HepG2 (cell line): ENCODE measurements around the gene EDEM1. TPM values are rescaled to one million over a fixed set of nuclear protein-coding genes. Genes with fewer than 3 reads are reported as not detected.

Experiments
- AKAP8 ChIP-seq: sonication (generic); formaldehyde crosslinking; IDR thresholded peaks from 2 replicates; pipeline ENCODE4 v1.5.1; 2020; ENCODE audit warnings: mild to moderate bottlenecking, missing genetic modification reagents
- BCL6 ChIP-seq: IDR thresholded peaks from 2 replicates; pipeline ENCODE4 v1.6.1; 2016; ENCODE audit warnings: missing genetic modification reagents, missing compliant biosample characterization
- CCDC6 ChIP-seq: sonication (generic); formaldehyde crosslinking; IDR thresholded peaks from 2 replicates; pipeline ENCODE4 v1.8.1; 2022; ENCODE audit warnings: mild to moderate bottlenecking, missing genetic modification reagents, moderate library complexity
- CHCHD3 ChIP-seq: sonication (generic); formaldehyde crosslinking; IDR thresholded peaks from 2 replicates; pipeline ENCODE4 v1.8.0; 2022; ENCODE audit warnings: mild to moderate bottlenecking, missing genetic modification reagents, moderate library complexity
- ELK4 ChIP-seq: sonication (generic); formaldehyde crosslinking; IDR thresholded peaks from 2 replicates; pipeline ENCODE4 v1.9.0; 2021; ENCODE audit warnings: missing genetic modification reagents, borderline replicate concordance
- MXD1 ChIP-seq: sonication (generic); formaldehyde crosslinking; IDR thresholded peaks from 2 replicates; pipeline ENCODE4 v1.4.0; 2020; ENCODE audit warnings: mild to moderate bottlenecking, missing genetic modification reagents
- PLSCR1 ChIP-seq: sonication (generic); formaldehyde crosslinking; IDR thresholded peaks from 2 replicates; pipeline ENCODE4 v1.5.0; 2020; ENCODE audit warnings: missing genetic modification reagents, mild to moderate bottlenecking, borderline replicate concordance
- ZNF142 ChIP-seq: sonication (generic); formaldehyde crosslinking; IDR thresholded peaks from 2 replicates; pipeline ENCODE4 v1.4.0; 2020; ENCODE audit warnings: missing genetic modification reagents
- ZNF562 ChIP-seq: sonication (generic); formaldehyde crosslinking; IDR thresholded peaks from 2 replicates; pipeline ENCODE4 v1.8.0; 2022; ENCODE audit warnings: missing genetic modification reagents, borderline replicate concordance
- ZNF609 ChIP-seq: sonication (generic); formaldehyde crosslinking; IDR thresholded peaks from 2 replicates; pipeline ENCODE4 v1.4.0; 2020; ENCODE audit warnings: mild to moderate bottlenecking, missing genetic modification reagents, borderline replicate concordance
- ZNF777 ChIP-seq: sonication (generic); formaldehyde crosslinking; IDR thresholded peaks from 2 replicates; pipeline ENCODE4 v1.4.0; 2020; ENCODE audit warnings: missing genetic modification reagents
- ZNF879 ChIP-seq: sonication (generic); formaldehyde crosslinking; IDR thresholded peaks from 2 replicates; pipeline ENCODE4 v1.8.1; 2023; ENCODE audit warnings: missing genetic modification reagents
- polyA plus RNA-seq, 8 experiments: library from polyadenylated mRNA; depleted of rRNA in 3 of 8; stranded (reverse) in 7 of 8; unstranded in 1 of 8; fragments of >200 nt; fragmentation: Illumina TruSeq in 4 of 8; extraction: Trizol in 4 of 8; gene quantifications; 2 replicates each; pipeline versions ENCODE4 v1.2.1 to v1.2.3, GENCODE V29; 2011 to 2016; ENCODE audit warnings: low read depth in 4 of 8, missing spikeins in 1 of 8, mixed read lengths in 1 of 8; ENCODE audit not compliant: insufficient read depth in 1 of 8
- total RNA-seq, 5 experiments: library from RNA; depleted of rRNA; stranded (reverse); fragments of >200 nt; fragmentation: Illumina TruSeq; extraction: Trizol; gene quantifications; 2 replicates each; pipeline ENCODE4 v1.2.3, GENCODE V29; 2016; ENCODE audit warnings: low read depth in 1 of 5

The EDEM1 gene
- total and polyA plus RNA-seq, 2 of the 13 experiments (the other 11 are each of a cell fraction or from before 2014, with no cell fraction given): 13.8 to 25.8 TPM

GRCh38 chr3:5187920-5188418 lies 462 bp downstream of the EDEM1 start (continued):
- TF ChIP-seq ZNF609 (no peak), CCDC6 (CRISPR knock-in tag) (peak; percentile 75; the same call in 1 of the 2 replicates), ZNF879 (CRISPR knock-in tag) (no peak), ZNF562 (CRISPR knock-in tag) (no peak), AKAP8 (peak; percentile 29; the same call in 1 of the 2 replicates), MXD1 (no peak), PLSCR1 (CRISPR knock-in tag) (no peak), ZNF142 (CRISPR knock-in tag) (0 out of 2 replicates have a peak, but pooled peaks have one; percentile 30), CHCHD3 (CRISPR knock-in tag) (peak; percentile 68; the same call in 1 of the 2 replicates), ELK4 (CRISPR knock-in tag) (no peak), ZNF777 (CRISPR knock-in tag) (peak; percentile 94), BCL6 (CRISPR knock-in tag) (no peak)
